ENCODE measurements around the gene ZBTB7C. TPM values are rescaled to one million over a fixed set of nuclear protein-coding genes. Genes with fewer than 3 reads are reported as not detected.

The ZBTB7C gene
- total RNA-seq, 1 experiment from 2014 or later: 0.35 TPM

DNA sequence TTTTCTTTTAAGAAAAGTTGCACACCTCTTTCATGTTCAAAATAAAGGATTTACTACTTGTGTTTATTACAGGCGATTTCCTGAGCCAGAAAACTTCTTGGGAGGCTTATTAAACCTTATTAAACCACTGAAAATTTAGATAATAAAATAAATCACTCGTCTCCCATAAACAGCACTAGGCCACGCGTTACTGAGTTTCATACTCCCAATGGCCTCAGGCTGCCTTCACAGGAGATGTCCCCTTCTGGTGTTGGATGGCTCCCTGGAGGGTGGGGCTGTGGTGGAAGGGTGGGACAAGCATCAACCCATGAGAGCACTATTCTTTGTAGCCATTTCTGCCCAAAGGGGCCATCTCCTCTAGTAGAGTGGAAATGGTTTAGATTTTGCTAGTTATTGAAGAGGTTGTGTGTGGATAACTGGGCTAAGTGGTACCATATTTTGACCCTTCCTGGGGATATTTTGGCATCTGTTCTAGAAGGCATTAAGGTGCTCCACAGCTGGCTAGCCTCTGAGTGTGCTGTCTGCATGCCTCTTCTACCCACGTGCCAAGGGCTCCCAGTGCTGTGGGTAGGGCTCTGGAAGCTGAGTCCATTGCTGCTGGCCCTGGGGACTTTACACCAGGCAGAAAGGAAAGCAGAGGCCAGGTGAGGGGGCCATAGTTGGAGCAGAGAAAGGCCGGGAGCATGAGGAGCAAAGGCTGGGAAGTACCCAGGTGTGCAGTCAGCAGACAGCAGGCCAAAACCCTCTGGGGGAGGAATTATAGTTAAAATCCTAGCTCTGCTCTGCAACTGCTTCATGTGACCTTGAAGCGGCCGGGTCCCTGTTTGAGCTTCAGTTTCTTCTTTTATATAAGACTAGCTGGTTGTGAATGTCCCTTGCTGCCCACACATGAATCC lies 357.0 kb downstream of the ZBTB7C start:
- no peak for DNase-seq (ENCODE audit: extremely low read depth, low read depth)

GRCh38 chr18:48050176-48050575 lies 359.0 kb downstream of the ZBTB7C start:
- no peak for DNase-seq (ENCODE audit: extremely low read depth, low read depth)

GRCh38 chr18:48049757-48050156 lies 359.4 kb downstream of the ZBTB7C start:
- DNase-seq (ENCODE audit: extremely low read depth, low read depth): no peak

- DNase-seq (ENCODE audit: extremely low read depth, low read depth): no peak
These were observed 360.9 kb downstream of the ZBTB7C start for GRCh38 chr18:48048251-48048650.

GRCh38 chr18:48046843-48047242 lies 362.3 kb downstream of the ZBTB7C start:
- DNase-seq (ENCODE audit: extremely low read depth, low read depth): no peak

GRCh38 chr18:48045744-48046143 lies 363.4 kb downstream of the ZBTB7C start:
- DNase-seq (ENCODE audit: extremely low read depth, low read depth): no peak

- DNase-seq (ENCODE audit: extremely low read depth, low read depth): no peak
These were observed 364.2 kb downstream of the ZBTB7C start for GRCh38 chr18:48044944-48045343.

GRCh38 chr18:48043166-48043565 lies 366.0 kb downstream of the ZBTB7C start:
- DNase-seq (ENCODE audit: extremely low read depth, low read depth): no peak

GRCh38 chr18:48042431-48042830 lies 366.8 kb downstream of the ZBTB7C start:
- DNase-seq (ENCODE audit: extremely low read depth, low read depth): no peak

DNA sequence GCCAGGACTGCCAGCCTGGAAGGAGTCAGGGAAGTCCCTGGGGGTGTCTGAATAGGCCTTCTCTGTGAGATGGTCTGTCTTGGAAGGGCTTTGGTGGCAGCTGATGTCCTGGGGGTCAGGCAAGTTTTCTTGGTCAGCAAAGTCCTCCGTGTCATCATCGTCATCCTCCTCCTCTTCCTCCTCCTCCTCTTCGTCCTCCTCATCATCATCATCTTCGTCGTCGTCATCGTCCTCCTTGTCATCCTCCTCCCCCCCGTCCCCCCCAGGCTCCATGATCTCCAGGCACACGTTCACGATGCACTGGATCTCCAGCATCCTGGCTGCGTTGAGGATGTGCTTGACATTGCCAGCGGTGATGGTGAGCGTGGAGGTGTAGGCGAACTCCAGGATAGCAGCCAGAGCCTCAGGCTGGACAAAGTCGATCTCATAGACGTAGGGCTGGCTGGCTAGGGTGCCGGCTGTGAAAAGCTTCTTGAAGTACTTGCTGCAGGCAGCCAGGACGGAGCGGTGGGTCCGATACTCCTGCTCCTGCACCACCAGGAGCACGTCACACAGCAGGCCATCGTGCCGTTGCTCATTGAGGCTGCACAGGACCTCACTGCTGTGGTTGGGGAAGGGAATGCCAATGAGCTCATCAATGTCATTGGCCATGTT lies 368.6 kb downstream of the ZBTB7C start:
- no peak for DNase-seq (ENCODE audit: extremely low read depth, low read depth)

DNA sequence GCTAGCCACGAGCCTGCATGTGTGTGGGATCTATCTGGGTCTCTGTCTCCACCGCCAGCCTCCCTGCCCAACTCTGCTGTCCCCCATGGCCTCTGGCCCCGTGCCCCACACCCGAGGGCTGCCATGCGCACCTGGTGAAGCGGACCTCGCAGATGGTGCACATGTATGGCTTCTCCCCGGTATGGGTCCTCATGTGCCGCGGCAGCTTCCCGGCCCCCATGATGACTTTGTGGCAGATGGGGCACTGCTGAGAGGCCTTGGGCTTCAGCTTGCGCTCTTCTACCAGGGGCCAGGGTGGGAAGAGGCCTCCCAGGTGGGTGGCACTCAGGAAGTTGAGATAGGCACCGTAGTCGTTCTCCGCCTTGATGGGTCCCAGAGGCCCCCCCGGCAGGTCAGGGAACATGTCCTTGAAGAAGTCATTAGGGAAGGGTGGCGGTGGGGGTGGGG lies 369.4 kb downstream of the ZBTB7C start:
- DNase-seq (ENCODE audit: extremely low read depth, low read depth): no peak

DNA sequence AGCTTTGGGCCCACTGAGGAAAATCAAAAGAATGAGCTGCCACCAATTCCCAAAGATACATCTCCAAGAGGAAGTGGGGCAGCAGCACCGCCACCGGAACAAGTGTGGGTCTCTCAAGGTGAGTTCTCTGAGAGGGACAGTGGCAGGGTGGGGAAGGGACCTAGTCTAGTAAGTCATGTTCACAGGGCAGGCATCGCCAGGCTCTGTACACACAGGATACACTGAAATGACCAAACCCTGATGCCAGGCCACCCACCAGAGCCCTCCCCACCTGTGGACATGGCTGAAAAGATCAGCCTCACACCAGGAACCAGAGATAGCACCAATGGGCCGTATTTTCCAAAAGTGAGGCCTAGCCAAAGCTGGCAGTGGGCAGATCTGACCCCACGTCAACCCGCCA lies 370.5 kb downstream of the ZBTB7C start:
- DNase-seq (ENCODE audit: extremely low read depth, low read depth): no peak

DNA sequence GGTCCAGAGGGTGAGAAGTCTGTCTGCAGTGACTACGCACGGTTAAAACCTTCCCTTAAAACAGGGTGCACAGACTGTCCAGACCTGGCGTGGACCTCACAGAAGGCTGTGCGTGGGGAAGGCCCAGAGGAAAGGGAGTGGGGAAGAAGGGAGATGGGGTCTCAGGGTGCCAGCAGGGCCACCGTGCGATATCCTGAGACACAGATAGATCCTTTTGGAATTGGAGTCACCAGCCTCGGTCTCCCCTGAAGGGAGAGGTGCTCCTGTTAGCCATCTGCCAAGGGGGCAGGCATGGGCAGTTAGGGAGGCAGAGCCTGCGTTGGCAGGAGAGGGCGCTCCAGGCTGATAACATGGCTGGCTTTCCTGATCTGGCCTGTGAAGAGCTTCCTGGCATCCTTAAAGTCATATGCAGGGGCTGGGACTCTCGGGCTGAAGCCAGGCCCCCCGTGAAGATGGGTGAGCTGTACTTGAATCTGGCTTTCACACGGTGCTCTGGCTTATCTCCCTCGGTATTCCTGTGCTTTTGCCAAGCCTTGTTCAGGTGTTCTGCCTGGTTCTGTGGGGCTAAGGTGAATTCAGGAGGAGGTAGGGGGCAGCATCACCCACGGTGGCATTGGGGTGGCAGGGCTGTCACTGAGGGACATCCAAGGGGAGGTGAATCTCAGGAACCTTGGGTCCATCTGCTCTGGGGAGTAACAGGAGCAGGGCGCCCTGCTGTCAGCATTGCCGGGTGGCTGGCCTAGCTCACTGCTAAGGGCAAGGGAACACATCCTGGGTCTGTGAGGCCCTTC lies 371.5 kb downstream of the ZBTB7C start:
- no peak for DNase-seq (ENCODE audit: extremely low read depth, low read depth)

GRCh38 chr18:48036641-48037421 lies 372.4 kb downstream of the ZBTB7C start:
- no peak for DNase-seq (ENCODE audit: extremely low read depth, low read depth)

GRCh38 chr18:48036226-48036625 lies 373.0 kb downstream of the ZBTB7C start:
- no peak for DNase-seq (ENCODE audit: extremely low read depth, low read depth)

DNA sequence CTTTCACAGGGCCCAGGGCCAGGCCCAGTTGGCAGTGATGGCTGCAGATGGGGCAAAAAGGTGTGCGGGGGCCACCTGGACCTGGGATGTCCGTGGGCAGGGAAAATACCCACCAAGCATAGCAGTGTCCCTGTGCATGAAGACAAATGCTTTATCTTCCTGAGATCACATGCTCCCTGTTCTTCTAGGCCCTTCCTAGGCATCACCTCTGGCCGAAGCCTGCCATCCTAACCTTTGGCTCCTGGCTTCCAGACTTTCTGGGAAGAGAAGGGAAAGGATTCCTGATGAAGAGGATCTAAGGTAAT lies 373.7 kb downstream of the ZBTB7C start:
- DNase-seq (ENCODE audit: extremely low read depth, low read depth): no peak

- DNase-seq (ENCODE audit: extremely low read depth, low read depth): no peak
These were observed 374.3 kb downstream of the ZBTB7C start for GRCh38 chr18:48034651-48035555.

DNA sequence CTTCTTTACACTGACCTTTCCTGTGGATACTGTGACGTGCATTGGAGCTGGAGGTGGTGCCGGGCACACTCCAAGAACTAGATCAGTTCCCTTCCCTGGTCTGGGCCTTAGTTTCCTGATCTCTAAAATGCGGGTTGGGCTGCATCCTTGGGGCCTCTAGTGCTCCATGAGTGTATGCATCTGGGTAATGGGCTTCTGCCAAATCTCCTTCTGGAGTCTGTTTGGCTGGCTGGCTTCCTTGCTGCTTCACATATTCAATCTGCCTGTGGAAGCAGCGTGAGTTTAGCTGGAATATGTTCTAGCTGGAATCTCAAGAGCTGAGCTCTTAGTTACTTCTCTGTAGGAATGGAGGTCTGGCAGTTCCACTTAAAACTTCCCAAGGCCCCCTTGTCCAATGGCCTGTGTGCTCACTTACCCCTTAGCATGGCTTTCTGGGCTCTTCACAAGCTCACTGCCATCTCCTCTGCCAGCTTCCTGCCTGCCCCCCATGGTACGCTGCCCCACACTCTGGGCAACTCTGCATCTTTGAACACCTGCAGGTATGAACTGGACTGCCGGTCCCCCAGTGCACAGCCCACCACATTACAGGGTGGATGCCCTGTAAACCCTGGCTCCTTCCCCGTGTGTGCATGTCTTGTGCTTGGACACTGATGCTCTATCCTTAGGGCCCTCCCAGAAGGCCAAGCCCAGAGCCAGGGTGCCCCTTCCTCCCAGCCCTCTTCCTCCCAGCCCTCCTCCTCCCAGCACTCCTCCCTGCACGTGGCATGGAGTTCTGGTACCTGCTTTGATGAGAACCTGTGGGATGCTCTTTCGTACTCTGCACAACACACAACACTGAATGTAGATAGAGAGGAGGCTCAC lies 375.2 kb downstream of the ZBTB7C start:
- DNase-seq (ENCODE audit: extremely low read depth, low read depth): no peak

Measured in NCI-H460 (cell line).